ENCODE results near the gene JAKMIP1. TPM values are rescaled to one million over a fixed set of nuclear protein-coding genes. Genes with fewer than 3 reads are reported as not detected.
A peak's percentile ranks its signal among the peaks of the same experiment; 100 is the strongest.

JAKMIP1 gene
- total RNA-seq, 2 experiments from 2014 or later: 4.0 to 5.1 TPM

GRCh38 chr4:6079965-6080364 lies 120.4 kb downstream of the JAKMIP1 start:
- Histone ChIP-seq H4K20me1 (ENCODE audit: insufficient read depth, low read length) (no peaks in the 10 kb centered on the region), H3K4me3 (ENCODE audit: low read depth, low read length, poor library complexity, severe bottlenecking) (no peak overlapping the region), H3K4me1 (ENCODE audit: insufficient read depth, low read length, poor library complexity, severe bottlenecking) (no peaks in the 10 kb centered on the region), H3K9me2 (ENCODE audit: insufficient read depth, low read length) (no peaks in the 10 kb centered on the region), H3K9me3 (ENCODE audit: low read length) (no peaks in the 10 kb centered on the region), H3K27ac (ENCODE audit: low read depth, low read length, poor library complexity, severe bottlenecking) (no peak overlapping the region), H3K4me2 (ENCODE audit: low read length) (no peak overlapping the region), H2AFZ (ENCODE audit: low read length) (no peak overlapping the region), H3K36me3 (ENCODE audit: insufficient read depth, low read length) (no peaks in the 10 kb centered on the region), H3K79me2 (ENCODE audit: insufficient read depth, low read depth, low read length) (no peaks in the 10 kb centered on the region)
- intact Hi-C loops (cut with micrococcal nuclease; ENCODE audit: unreplicated experiment): no loop called here
- POLR2A ChIA-PET: no interaction called here
- BruUV-seq (replicated peaks): no TSS peak
- CTCF ChIA-PET (ENCODE audit: unreplicated experiment): interaction anchor here (0.6 to 0.8 kb wide), 2 partner anchors 9 to 58 kb away, joined by 4 read pairs; no protein-coding TSS in a partner anchor
- DNase-seq (ENCODE audit: low spot score): no peak
- TF ChIP-seq CTCF (conservative IDR thresholded peaks at IDR 0.05; ENCODE audit: low read length) (no peak), EZH2phosphoT487 (IDR thresholded peaks at IDR 0.05; ENCODE audit: borderline replicate concordance, low read depth, low read length) (no peak)

GRCh38 chr4:6078560-6078959 lies 121.8 kb downstream of the JAKMIP1 start:
- no peaks in the 10 kb centered on the region for H3K36me3 ChIP-seq (ENCODE audit: insufficient read depth, low read length)
- H3K4me1 ChIP-seq (ENCODE audit: insufficient read depth, low read length, poor library complexity, severe bottlenecking): no peaks in the 10 kb centered on the region
- H4K20me1 ChIP-seq (ENCODE audit: insufficient read depth, low read length): no peaks in the 10 kb centered on the region
- CTCF ChIA-PET (ENCODE audit: unreplicated experiment): no interaction called here
- BruUV-seq (replicated peaks): no TSS peak
- H3K79me2 ChIP-seq (ENCODE audit: insufficient read depth, low read depth, low read length): no peaks in the 10 kb centered on the region
- no peak for TF ChIP-seq CTCF (conservative IDR thresholded peaks at IDR 0.05; ENCODE audit: low read length)
- TF ChIP-seq EZH2phosphoT487 (IDR thresholded peaks at IDR 0.05; ENCODE audit: borderline replicate concordance, low read depth, low read length): no peak
- intact Hi-C loops (cut with micrococcal nuclease; ENCODE audit: unreplicated experiment): no loop called here
- no peaks in the 10 kb centered on the region for H3K9me3 ChIP-seq (ENCODE audit: low read length)
- no peak overlapping the region for H3K4me3 ChIP-seq (ENCODE audit: low read depth, low read length, poor library complexity, severe bottlenecking)
- H2AFZ ChIP-seq (ENCODE audit: low read length): no peak overlapping the region
- H3K9me2 ChIP-seq (ENCODE audit: insufficient read depth, low read length): no peaks in the 10 kb centered on the region
- no peak for DNase-seq (ENCODE audit: low spot score)
- POLR2A ChIA-PET: no interaction called here
- H3K4me2 ChIP-seq (ENCODE audit: low read length): no peak overlapping the region
- H3K27ac ChIP-seq (ENCODE audit: low read depth, low read length, poor library complexity, severe bottlenecking): no peak overlapping the region

GRCh38 chr4:6076391-6076790 lies 124.0 kb downstream of the JAKMIP1 start:
- H3K9me2 ChIP-seq (ENCODE audit: insufficient read depth, low read length): no peaks in the 10 kb centered on the region
- no peaks in the 10 kb centered on the region for H3K79me2 ChIP-seq (ENCODE audit: insufficient read depth, low read depth, low read length)
- no peak for DNase-seq (ENCODE audit: low spot score)
- H3K4me3 ChIP-seq (ENCODE audit: low read depth, low read length, poor library complexity, severe bottlenecking): no peak overlapping the region
- no peak overlapping the region for H3K27ac ChIP-seq (ENCODE audit: low read depth, low read length, poor library complexity, severe bottlenecking)
- no peaks in the 10 kb centered on the region for H4K20me1 ChIP-seq (ENCODE audit: insufficient read depth, low read length)
- intact Hi-C loops (cut with micrococcal nuclease; ENCODE audit: unreplicated experiment): no loop called here
- TF ChIP-seq EZH2phosphoT487 (IDR thresholded peaks at IDR 0.05; ENCODE audit: borderline replicate concordance, low read depth, low read length) (no peak), CTCF (conservative IDR thresholded peaks at IDR 0.05; ENCODE audit: low read length) (peak; percentile 64)
- H3K36me3 ChIP-seq (ENCODE audit: insufficient read depth, low read length): no peaks in the 10 kb centered on the region
- no peaks in the 10 kb centered on the region for H3K4me1 ChIP-seq (ENCODE audit: insufficient read depth, low read length, poor library complexity, severe bottlenecking)
- H2AFZ ChIP-seq (ENCODE audit: low read length): no peak overlapping the region
- POLR2A ChIA-PET: no interaction called here
- CTCF ChIA-PET (ENCODE audit: unreplicated experiment): no interaction called here
- H3K4me2 ChIP-seq (ENCODE audit: low read length): no peak overlapping the region
- no peaks in the 10 kb centered on the region for H3K9me3 ChIP-seq (ENCODE audit: low read length)
- no TSS peak for BruUV-seq (replicated peaks)

Data from OCI-LY7 (cell line).